ENCODE measurements around the gene RTP5. TPM values are rescaled to one million over a fixed set of nuclear protein-coding genes. Genes with fewer than 3 reads are reported as not detected.

Gene RTP5
- total RNA-seq, 1 donor from 2014 or later, result not detected

DNA sequence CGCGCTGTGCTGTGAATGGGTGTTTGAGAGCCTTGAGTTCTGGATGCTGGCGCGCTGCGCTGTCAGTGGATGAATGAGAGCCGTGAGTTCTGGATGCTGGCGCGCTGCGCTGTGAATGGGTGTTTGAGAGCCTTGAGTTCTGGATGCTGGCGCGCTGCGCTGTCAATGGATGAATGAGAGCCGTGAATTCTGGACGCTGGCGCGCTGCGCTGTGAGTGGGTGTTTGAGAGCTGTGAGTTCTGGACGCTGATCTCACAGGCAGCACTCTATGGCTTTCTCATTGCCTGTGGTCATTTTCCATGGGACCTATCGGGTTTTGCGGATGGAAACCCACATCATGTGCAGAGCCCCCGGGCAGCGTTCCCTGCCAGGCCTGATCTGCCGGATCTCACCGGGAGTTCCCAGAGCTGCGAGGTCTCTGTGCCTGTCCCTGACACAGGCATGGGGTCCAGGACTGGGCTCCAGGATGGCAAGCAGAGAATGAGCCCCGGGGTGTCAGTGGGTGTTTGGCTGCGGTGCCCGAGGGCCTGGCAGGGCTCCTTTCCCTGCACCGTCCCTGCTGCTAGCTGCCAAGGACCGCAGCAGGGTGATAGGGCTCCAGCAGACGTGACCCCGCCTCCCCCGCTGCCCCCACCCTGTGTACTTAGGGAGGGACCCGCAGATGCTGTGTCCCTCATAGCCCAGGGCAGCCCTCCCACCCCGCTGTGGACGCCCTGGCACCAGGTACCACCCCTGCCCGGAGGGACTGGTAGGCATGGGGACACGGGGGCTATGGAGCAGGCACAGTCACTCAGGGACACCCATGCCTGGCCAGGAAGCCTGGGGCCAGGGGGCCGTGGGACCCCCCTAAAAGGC is 20.5 kb upstream of the RTP5 start:
- Histone ChIP-seq H3K27ac (ENCODE audit: low read depth, low read length) (no peak overlapping the region), H3K4me2 (ENCODE audit: low read length) (no peak overlapping the region), H3K4me3 (ENCODE audit: insufficient read depth, low read depth, low read length) (no peak overlapping the region), H3K4me1 (ENCODE audit: insufficient read depth, low read length) (peaks cover under 1% of the 10 kb centered on the region), H3K36me3 (ENCODE audit: insufficient read depth, low read length) (no peaks in the 10 kb centered on the region), H3K79me2 (ENCODE audit: insufficient read depth, low read length) (no peaks in the 10 kb centered on the region), H3K27me3 (ENCODE audit: insufficient read depth, low read length) (peaks cover 16% of the 10 kb centered on the region), H3K9me3 (ENCODE audit: insufficient read depth, low read depth, low read length) (no peaks in the 10 kb centered on the region), H2AFZ (ENCODE audit: low read depth, low read length) (no peak overlapping the region), H3K9ac (ENCODE audit: low read length) (no peak overlapping the region), H4K20me1 (ENCODE audit: insufficient read depth, low read length) (no peaks in the 10 kb centered on the region)
- Mint-ChIP-seq H3K4me1 (ENCODE audit: low read depth, unreplicated experiment) (no peaks in the 10 kb centered on the region), H3K27me3 (ENCODE audit: low read depth, unreplicated experiment) (peaks cover 26% of the 10 kb centered on the region), H3K4me3 (ENCODE audit: unreplicated experiment) (no peak overlapping the region), H3K27ac (ENCODE audit: unreplicated experiment) (no peak overlapping the region), H3K9me3 (ENCODE audit: unreplicated experiment) (no peaks in the 10 kb centered on the region), H3K36me3 (ENCODE audit: low read depth, unreplicated experiment) (peaks cover 2% of the 10 kb centered on the region)
- no peak for FAIRE-seq
- no peak for DNase-seq (ENCODE audit: low read depth)
- TF ChIP-seq, protein P1, sequence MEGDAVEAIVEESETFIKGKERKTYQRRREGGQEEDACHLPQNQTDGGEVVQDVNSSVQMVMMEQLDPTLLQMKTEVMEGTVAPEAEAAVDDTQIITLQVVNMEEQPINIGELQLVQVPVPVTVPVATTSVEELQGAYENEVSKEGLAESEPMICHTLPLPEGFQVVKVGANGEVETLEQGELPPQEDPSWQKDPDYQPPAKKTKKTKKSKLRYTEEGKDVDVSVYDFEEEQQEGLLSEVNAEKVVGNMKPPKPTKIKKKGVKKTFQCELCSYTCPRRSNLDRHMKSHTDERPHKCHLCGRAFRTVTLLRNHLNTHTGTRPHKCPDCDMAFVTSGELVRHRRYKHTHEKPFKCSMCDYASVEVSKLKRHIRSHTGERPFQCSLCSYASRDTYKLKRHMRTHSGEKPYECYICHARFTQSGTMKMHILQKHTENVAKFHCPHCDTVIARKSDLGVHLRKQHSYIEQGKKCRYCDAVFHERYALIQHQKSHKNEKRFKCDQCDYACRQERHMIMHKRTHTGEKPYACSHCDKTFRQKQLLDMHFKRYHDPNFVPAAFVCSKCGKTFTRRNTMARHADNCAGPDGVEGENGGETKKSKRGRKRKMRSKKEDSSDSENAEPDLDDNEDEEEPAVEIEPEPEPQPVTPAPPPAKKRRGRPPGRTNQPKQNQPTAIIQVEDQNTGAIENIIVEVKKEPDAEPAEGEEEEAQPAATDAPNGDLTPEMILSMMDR (IDR thresholded peaks at IDR 0.05; ENCODE audit: insufficient read depth, low read depth, low read length), result no peak
- no peak for TF ChIP-seq EZH2 (IDR thresholded peaks at IDR 0.05; ENCODE audit: insufficient read depth, low read length)

DNA sequence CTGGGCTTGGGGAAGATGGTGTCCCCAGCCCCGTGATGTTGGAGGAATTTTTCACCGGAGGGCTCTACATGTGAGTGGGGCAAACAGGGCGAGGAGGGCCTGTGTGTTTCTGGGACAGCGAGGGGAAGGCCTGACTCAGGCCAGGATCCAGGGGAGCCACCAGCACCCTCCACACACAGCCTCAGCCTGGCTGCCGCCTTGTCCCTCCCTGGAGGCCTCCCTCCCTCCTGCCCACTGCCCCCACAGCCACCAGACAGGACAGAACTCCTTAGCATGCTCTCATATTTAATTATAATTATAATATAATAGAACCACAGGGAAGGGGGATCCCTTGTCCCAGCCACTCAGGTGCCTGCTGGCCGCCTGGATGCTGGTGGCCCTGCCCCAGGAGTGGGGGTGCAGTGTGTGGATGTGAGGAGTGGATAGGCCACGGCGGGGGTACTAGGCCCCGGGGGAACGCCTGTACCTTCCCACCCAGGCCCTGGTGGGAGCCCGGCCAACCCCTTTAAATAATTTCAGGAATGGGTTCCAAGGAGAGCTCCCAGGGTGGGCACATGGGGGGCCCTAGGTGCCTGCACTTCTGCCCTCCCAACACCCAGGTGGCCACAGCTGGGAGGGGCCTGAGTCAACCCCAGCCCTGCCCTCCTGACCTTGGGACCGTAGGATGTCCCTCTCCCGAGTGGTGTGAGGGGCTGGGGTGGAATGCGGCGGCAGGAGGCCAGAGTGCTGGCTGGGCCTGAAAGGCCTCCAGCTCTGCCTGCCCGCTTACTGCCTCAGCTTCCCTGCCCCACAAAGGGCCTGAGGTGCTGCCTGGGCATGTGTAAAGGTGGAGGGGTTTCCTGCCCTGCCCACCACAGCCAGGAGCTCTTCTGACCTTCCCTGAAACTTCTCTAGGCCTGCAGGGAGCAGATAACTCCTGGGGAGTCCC is 19.6 kb upstream of the RTP5 start:
- H3K36me3 ChIP-seq (ENCODE audit: insufficient read depth, low read length), result no peaks in the 10 kb centered on the region
- no peak overlapping the region for H3K4me2 ChIP-seq (ENCODE audit: low read length)
- FAIRE-seq (no peak), DNase-seq (ENCODE audit: low read depth) (no peak)
- H3K36me3 Mint-ChIP-seq (ENCODE audit: low read depth, unreplicated experiment), result peaks cover 2% of the 10 kb centered on the region
- no peak overlapping the region for H3K27ac ChIP-seq (ENCODE audit: low read depth, low read length)
- H3K9me3 ChIP-seq (ENCODE audit: insufficient read depth, low read depth, low read length), result no peaks in the 10 kb centered on the region
- H3K4me3 ChIP-seq (ENCODE audit: insufficient read depth, low read depth, low read length), result no peak overlapping the region
- H3K79me2 ChIP-seq (ENCODE audit: insufficient read depth, low read length), result no peaks in the 10 kb centered on the region
- no peaks in the 10 kb centered on the region for H4K20me1 ChIP-seq (ENCODE audit: insufficient read depth, low read length)
- no peak overlapping the region for H3K9ac ChIP-seq (ENCODE audit: low read length)
- H3K27me3 ChIP-seq (ENCODE audit: insufficient read depth, low read length), result peaks cover 12% of the 10 kb centered on the region
- H3K9me3 Mint-ChIP-seq (ENCODE audit: unreplicated experiment), result no peaks in the 10 kb centered on the region
- H3K27ac Mint-ChIP-seq (ENCODE audit: unreplicated experiment), result no peak overlapping the region
- H3K4me1 Mint-ChIP-seq (ENCODE audit: low read depth, unreplicated experiment), result no peaks in the 10 kb centered on the region
- H3K27me3 Mint-ChIP-seq (ENCODE audit: low read depth, unreplicated experiment), result peaks cover 26% of the 10 kb centered on the region
- peaks cover 9% of the 10 kb centered on the region for H3K4me1 ChIP-seq (ENCODE audit: insufficient read depth, low read length)
- H3K4me3 Mint-ChIP-seq (ENCODE audit: unreplicated experiment), result no peak overlapping the region
- TF ChIP-seq EZH2 (IDR thresholded peaks at IDR 0.05; ENCODE audit: insufficient read depth, low read length), result no peak
- TF ChIP-seq, protein P1 (IDR thresholded peaks at IDR 0.05; ENCODE audit: insufficient read depth, low read depth, low read length), result no peak
- no peak overlapping the region for H2AFZ ChIP-seq (ENCODE audit: low read depth, low read length)
